Measurements from ENCODE around the gene EHMT1. TPM values are rescaled to one million over a fixed set of nuclear protein-coding genes. Genes with fewer than 3 reads are reported as not detected.

EHMT1 gene
- total RNA-seq, 1 donor, result 46.3 TPM

DNA sequence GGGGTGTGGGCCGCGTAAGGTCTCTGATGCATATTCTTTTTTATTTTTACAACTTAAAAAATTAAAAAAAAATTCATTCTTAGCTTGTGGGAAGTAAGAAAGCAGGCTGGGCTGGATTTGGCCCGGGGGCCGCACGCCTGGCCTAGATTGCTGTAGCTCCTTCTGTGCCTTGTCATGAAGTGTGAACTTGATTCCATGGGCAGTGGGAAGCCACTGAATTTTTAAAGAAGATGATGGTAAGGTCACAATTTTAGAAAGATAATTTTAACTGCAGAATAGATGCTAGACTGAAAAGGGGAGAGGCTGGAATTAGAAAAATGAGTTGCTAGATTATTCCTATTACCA is 56.1 kb downstream of the EHMT1 start:
- no peak for DNase-seq (ENCODE audit: insufficient read length, low spot score, missing footprints)
- TF ChIP-seq, protein P1, sequence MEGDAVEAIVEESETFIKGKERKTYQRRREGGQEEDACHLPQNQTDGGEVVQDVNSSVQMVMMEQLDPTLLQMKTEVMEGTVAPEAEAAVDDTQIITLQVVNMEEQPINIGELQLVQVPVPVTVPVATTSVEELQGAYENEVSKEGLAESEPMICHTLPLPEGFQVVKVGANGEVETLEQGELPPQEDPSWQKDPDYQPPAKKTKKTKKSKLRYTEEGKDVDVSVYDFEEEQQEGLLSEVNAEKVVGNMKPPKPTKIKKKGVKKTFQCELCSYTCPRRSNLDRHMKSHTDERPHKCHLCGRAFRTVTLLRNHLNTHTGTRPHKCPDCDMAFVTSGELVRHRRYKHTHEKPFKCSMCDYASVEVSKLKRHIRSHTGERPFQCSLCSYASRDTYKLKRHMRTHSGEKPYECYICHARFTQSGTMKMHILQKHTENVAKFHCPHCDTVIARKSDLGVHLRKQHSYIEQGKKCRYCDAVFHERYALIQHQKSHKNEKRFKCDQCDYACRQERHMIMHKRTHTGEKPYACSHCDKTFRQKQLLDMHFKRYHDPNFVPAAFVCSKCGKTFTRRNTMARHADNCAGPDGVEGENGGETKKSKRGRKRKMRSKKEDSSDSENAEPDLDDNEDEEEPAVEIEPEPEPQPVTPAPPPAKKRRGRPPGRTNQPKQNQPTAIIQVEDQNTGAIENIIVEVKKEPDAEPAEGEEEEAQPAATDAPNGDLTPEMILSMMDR (IDR thresholded peaks at IDR 0.05; ENCODE audit: extremely low read depth, low read depth, low read length), result no peak
- Histone ChIP-seq H3K4me3 (ENCODE audit: insufficient read depth, low read length) (no peak overlapping the region), H3K9me3 (ENCODE audit: low read depth, low read length) (no peaks in the 10 kb centered on the region), H3K4me1 (ENCODE audit: insufficient read depth, low read length) (peaks cover 6% of the 10 kb centered on the region), H2AFZ (ENCODE audit: low read length) (no peak overlapping the region), H3K79me2 (ENCODE audit: insufficient read depth, low read length) (peaks cover 83% of the 10 kb centered on the region), H3K4me2 (ENCODE audit: insufficient read depth, low read length) (no peak overlapping the region), H3K27me3 (ENCODE audit: insufficient read depth, low read length) (no peaks in the 10 kb centered on the region), H3K27ac (ENCODE audit: low read depth, low read length) (no peak overlapping the region), H4K20me1 (ENCODE audit: insufficient read depth, low read length) (peaks cover 71% of the 10 kb centered on the region), H3K36me3 (ENCODE audit: insufficient read depth, low read length) (peaks cover 4% of the 10 kb centered on the region)

DNA sequence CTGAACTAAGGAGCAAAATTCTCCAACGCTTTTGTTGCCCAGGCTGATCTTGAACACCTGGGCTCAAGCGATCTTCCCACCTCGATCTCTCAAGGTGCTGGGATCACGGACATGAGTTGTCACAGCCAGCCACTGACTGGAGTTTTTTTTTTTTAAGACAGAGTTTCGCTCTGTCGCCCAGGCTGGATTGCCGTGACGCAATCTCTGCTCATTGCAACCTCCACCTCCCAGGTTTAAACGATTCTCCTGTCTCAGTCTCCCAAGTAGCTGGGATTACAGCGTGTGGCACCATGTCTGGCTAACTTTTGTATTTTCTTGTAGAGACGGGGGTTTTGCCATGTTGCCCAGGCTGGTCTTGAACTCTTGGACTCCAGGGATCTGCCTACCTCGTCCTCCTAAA is 58.2 kb downstream of the EHMT1 start:
- Histone ChIP-seq H3K4me3 (ENCODE audit: insufficient read depth, low read length) (no peak overlapping the region), H3K27ac (ENCODE audit: low read depth, low read length) (no peak overlapping the region), H3K27me3 (ENCODE audit: insufficient read depth, low read length) (no peaks in the 10 kb centered on the region), H2AFZ (ENCODE audit: low read length) (no peak overlapping the region), H3K36me3 (ENCODE audit: insufficient read depth, low read length) (peaks cover 4% of the 10 kb centered on the region), H4K20me1 (ENCODE audit: insufficient read depth, low read length) (peaks cover 69% of the 10 kb centered on the region), H3K9me3 (ENCODE audit: low read depth, low read length) (no peaks in the 10 kb centered on the region), H3K4me1 (ENCODE audit: insufficient read depth, low read length) (peaks cover 8% of the 10 kb centered on the region), H3K79me2 (ENCODE audit: insufficient read depth, low read length) (peaks cover 82% of the 10 kb centered on the region), H3K4me2 (ENCODE audit: insufficient read depth, low read length) (no peak overlapping the region)
- TF ChIP-seq, protein P1 (IDR thresholded peaks at IDR 0.05; ENCODE audit: extremely low read depth, low read depth, low read length), result no peak
- no peak for DNase-seq (ENCODE audit: insufficient read length, low spot score, missing footprints)

DNA sequence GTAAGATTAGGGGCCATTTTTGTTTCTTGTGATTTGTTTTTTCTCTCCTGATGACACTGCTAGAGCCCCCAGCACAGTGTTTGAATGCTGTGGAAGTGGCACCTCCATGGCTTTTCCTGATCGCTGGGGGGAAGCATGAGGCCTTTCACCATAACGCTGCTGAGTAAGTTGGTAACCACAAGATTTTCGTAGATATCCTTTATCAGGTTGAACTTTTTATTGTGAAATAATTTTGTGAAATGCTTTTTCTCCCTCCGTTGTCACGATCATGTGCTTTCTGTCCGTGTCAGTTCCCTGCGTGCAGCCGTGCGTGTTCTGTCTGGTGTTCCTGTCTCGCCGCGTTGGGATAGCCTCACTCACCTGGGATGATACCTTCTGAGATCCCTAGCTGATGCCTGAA is 59.4 kb downstream of the EHMT1 start:
- H3K4me1 ChIP-seq (ENCODE audit: insufficient read depth, low read length), result peaks cover 5% of the 10 kb centered on the region
- TF ChIP-seq, protein P1 (IDR thresholded peaks at IDR 0.05; ENCODE audit: extremely low read depth, low read depth, low read length), result no peak
- H3K27ac ChIP-seq (ENCODE audit: low read depth, low read length), result no peak overlapping the region
- H3K4me2 ChIP-seq (ENCODE audit: insufficient read depth, low read length), result no peak overlapping the region
- peak; percentile 34 for DNase-seq (ENCODE audit: insufficient read length, low spot score, missing footprints)
- H4K20me1 ChIP-seq (ENCODE audit: insufficient read depth, low read length), result peaks cover 67% of the 10 kb centered on the region
- H3K27me3 ChIP-seq (ENCODE audit: insufficient read depth, low read length), result no peaks in the 10 kb centered on the region
- H3K9me3 ChIP-seq (ENCODE audit: low read depth, low read length), result no peaks in the 10 kb centered on the region
- H3K36me3 ChIP-seq (ENCODE audit: insufficient read depth, low read length), result peaks cover 4% of the 10 kb centered on the region
- no peak overlapping the region for H2AFZ ChIP-seq (ENCODE audit: low read length)
- H3K79me2 ChIP-seq (ENCODE audit: insufficient read depth, low read length), result peaks cover 85% of the 10 kb centered on the region
- H3K4me3 ChIP-seq (ENCODE audit: insufficient read depth, low read length), result no peak overlapping the region

DNA sequence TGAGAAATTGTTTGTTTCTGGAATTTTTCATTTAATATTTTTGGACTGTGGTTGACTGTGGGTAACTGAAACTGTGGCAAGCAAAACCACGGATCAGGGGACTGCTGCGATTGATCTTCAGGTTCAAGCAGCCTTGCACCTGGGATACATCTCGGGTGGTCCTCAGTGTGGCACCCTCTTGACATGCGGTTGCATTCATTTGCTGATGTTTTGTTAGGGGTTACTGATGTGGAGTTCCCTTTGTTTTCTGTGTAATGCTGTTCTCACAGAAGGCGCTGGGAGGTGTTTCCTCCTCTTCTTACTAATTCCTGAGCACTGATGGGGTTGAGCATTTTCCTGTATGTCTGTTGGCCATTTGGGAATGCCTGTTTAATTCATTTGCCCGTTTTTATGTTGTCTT is 60.4 kb downstream of the EHMT1 start:
- peak; percentile 51 for DNase-seq (ENCODE audit: insufficient read length, low spot score, missing footprints)
- H3K79me2 ChIP-seq (ENCODE audit: insufficient read depth, low read length), result peaks cover 85% of the 10 kb centered on the region
- TF ChIP-seq, protein P1 (IDR thresholded peaks at IDR 0.05; ENCODE audit: extremely low read depth, low read depth, low read length), result no peak
- no peak overlapping the region for H3K4me2 ChIP-seq (ENCODE audit: insufficient read depth, low read length)
- H2AFZ ChIP-seq (ENCODE audit: low read length), result no peak overlapping the region
- H3K36me3 ChIP-seq (ENCODE audit: insufficient read depth, low read length), result peaks cover 4% of the 10 kb centered on the region
- H4K20me1 ChIP-seq (ENCODE audit: insufficient read depth, low read length), result peaks cover 61% of the 10 kb centered on the region
- H3K4me1 ChIP-seq (ENCODE audit: insufficient read depth, low read length), result peaks cover 2% of the 10 kb centered on the region
- no peak overlapping the region for H3K27ac ChIP-seq (ENCODE audit: low read depth, low read length)
- no peaks in the 10 kb centered on the region for H3K9me3 ChIP-seq (ENCODE audit: low read depth, low read length)
- H3K4me3 ChIP-seq (ENCODE audit: insufficient read depth, low read length), result no peak overlapping the region
- H3K27me3 ChIP-seq (ENCODE audit: insufficient read depth, low read length), result no peaks in the 10 kb centered on the region
